Thymus (tissue), 11 donors: ENCODE data around the gene PSG6. TPM values are rescaled to one million over a fixed set of nuclear protein-coding genes. Genes with fewer than 3 reads are reported as not detected.
"Not testable (repeated sequence)": the region's sequence is repeated elsewhere in the genome, so short reads cannot be mapped to it uniquely, and the experiment has no call there.

Source experiments
- DNase-seq, 9 donors: peaks; one replicate each; pipeline ENCODE4 v3.0.0-alpha.2; 2013; ENCODE audit warnings: low spot score in 9 of 9, low read depth in 6 of 9, missing footprints in 1 of 9
- H3K27ac ChIP-seq, 2 donors: one replicate each; pipeline ENCODE4 v1.5.1; 2013; ENCODE audit warnings: control low read depth in 1 of 2, low read depth in 1 of 2, low read length in 1 of 2, mild to moderate bottlenecking in 1 of 2, moderate library complexity in 1 of 2
- H3K27me3 ChIP-seq, 2 donors: one replicate each; pipeline ENCODE4 v1.5.1; 2013; ENCODE audit warnings: low read length in 1 of 2; ENCODE audit not compliant: control insufficient read depth in 2 of 2, insufficient read depth in 1 of 2
- H3K36me3 ChIP-seq, 2 donors: one replicate each; pipeline ENCODE4 v1.5.1; 2013; ENCODE audit warnings: low read length in 1 of 2, mild to moderate bottlenecking in 1 of 2, moderate library complexity in 1 of 2; ENCODE audit not compliant: control insufficient read depth in 2 of 2, insufficient read depth in 2 of 2
- H3K4me1 ChIP-seq, 2 donors: one replicate each; pipeline ENCODE4 v1.5.1; 2013; ENCODE audit warnings: low read length in 2 of 2; ENCODE audit not compliant: control insufficient read depth in 2 of 2, insufficient read depth in 2 of 2
- H3K4me3 ChIP-seq, 2 donors: one replicate each; pipeline ENCODE4 v1.5.1; 2013; ENCODE audit warnings: low read length in 2 of 2, control low read depth in 1 of 2, mild to moderate bottlenecking in 1 of 2
- H3K9me3 ChIP-seq, 2 donors: one replicate each; pipeline ENCODE4 v1.5.1; 2013; ENCODE audit warnings: low read length in 1 of 2, mild to moderate bottlenecking in 1 of 2; ENCODE audit not compliant: control insufficient read depth in 2 of 2, insufficient read depth in 1 of 2
- WGBS: extraction: QIAGEN DNeasy Blood & Tissue Kit; methylation state at CpG from one replicate; pipeline ENCODE4 v1.1.7; 2013; 5-methylcytosine and 5-hydroxymethylcytosine counted together
- polyA plus RNA-seq: library from polyadenylated mRNA; stranded (reverse); fragments of 200-250 nt; gene quantifications from one replicate; pipeline ENCODE4 v1.2.3, GENCODE V29; 2013
- total RNA-seq: library from RNA; stranded (reverse); fragments of 120-200 nt; gene quantifications from one replicate; pipeline ENCODE4 v1.2.4, GENCODE V29; 2013
- donor health status: healthy.

The PSG6 gene
- total and polyA plus RNA-seq, 2 donors: 0.11 TPM; not detected in 1

DNA sequence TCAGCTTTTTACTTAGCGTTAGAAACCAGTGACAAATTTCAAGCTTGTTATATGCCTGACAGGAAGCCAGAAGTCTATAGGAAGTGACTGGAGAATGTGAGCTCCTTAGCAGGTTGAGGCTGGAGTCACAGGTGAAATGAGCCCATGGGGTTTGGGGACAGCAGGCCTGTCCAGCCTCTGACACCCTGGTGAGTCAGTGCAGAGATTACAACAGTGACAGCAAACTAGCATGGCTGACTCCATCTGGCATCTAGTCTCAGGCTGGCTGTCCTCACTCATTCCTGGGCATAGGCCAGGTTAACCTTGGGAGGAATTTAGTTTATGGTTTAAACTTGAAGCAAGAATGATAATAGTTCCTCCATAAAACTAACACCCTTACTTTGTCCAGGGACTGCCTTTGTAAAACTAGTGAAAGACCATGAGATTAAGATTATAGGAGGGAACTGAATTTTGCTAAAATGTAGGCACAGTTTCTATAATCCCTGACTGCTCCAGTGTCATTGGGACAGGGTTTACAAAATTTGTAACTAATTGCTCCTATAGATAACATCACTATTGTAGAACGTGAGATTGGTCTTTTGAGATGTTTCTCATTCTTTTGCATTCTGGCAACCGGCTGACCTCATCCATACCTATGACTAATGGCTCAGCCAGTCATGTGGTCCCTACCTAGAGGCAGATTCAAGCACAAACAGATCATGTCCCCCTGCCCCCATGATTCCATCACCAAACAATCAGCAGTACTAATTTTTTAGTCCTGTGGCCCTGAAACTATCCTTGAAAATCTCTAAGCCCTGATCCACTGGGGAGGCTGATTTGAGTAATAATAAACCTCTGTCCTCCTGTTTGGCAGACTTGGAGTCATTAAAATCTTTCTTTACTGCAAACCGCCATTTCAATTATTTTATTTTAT lies 42.5 kb downstream of the PSG6 start:
- not testable (repeated sequence) for H3K36me3 ChIP-seq, H3K9me3 ChIP-seq, H3K27ac ChIP-seq, H3K4me1 ChIP-seq, H3K27me3 ChIP-seq, H3K4me3 ChIP-seq, DNase-seq
- WGBS: 88% methylated on average over 4 of the region's 4 CpGs

DNA sequence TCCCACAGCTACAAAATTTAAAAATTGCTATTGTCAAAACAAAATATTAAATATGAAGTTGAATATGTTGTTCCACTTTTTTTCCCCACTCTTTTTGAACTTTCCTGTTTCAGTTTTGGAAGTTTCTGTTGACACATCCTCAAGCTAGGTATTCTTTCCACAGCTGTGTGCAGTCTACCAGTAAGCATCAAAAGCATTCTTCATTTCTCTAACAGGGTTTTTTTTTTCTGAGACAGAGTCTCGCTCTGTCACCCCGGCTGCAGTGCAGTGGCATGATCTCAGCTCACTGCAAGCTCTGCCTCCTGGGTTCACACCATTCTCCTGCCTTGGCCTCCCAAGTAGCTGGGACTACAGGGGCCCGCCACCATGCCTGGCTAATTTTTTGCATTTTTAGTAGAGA lies 43.6 kb downstream of the PSG6 start:
- not testable (repeated sequence) for H3K4me1 ChIP-seq, H3K36me3 ChIP-seq, H3K27me3 ChIP-seq, H3K9me3 ChIP-seq, H3K27ac ChIP-seq, H3K4me3 ChIP-seq, DNase-seq
- 97% methylated on average over 3 of the region's 3 CpGs for WGBS

DNA sequence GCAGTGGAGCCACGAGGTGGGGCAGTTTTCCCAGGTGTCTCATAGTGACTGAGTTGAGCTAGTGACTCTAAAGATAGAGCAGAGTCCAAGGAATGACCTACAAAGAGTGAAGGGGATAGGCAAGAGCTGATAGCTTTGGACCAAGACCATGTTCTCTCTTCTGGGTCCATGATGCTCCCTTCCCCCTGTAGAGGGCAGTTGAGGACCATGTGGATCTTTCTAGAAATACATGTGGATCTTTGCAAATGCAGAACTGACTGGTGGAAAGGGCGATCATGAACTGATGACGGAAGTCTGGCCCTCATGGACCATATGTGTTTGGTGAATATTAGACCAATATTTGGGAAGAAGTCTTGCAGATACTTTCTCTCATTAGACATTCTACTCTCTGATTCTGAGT lies 45.1 kb downstream of the PSG6 start:
- Histone ChIP-seq H3K9me3 (no peaks in the 10 kb centered on the region), H3K4me3 (no peak overlapping the region), H3K4me1 (no peaks in the 10 kb centered on the region), H3K36me3 (no peaks in the 10 kb centered on the region), H3K27me3 (no peaks in the 10 kb centered on the region), H3K27ac (no peak overlapping the region)
- no peak for DNase-seq
- WGBS: 65% methylated on average over 3 of the region's 3 CpGs

DNA sequence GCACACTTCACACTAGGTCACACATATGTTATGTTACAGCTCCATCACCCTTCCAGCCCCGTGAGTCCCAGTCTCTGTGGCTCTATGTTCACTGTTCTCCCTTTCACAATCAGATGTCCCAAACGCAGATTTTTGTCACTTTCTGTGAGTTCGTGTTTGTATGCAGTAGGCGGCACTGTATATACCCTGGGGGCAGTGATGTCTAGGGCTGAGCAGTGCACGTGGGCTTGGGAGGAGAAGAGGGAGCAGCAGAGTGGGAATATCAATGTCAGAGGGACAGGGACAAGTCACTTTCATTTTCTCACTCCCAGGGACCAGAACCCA lies 60.2 kb downstream of the PSG6 start:
- no peak for DNase-seq
- Histone ChIP-seq H3K27ac (no peak overlapping the region), H3K4me3 (no peak overlapping the region), H3K27me3 (no peaks in the 10 kb centered on the region), H3K4me1 (no peaks in the 10 kb centered on the region), H3K36me3 (no peaks in the 10 kb centered on the region), H3K9me3 (no peaks in the 10 kb centered on the region)
- 80% methylated on average over 5 of the region's 5 CpGs for WGBS

DNA sequence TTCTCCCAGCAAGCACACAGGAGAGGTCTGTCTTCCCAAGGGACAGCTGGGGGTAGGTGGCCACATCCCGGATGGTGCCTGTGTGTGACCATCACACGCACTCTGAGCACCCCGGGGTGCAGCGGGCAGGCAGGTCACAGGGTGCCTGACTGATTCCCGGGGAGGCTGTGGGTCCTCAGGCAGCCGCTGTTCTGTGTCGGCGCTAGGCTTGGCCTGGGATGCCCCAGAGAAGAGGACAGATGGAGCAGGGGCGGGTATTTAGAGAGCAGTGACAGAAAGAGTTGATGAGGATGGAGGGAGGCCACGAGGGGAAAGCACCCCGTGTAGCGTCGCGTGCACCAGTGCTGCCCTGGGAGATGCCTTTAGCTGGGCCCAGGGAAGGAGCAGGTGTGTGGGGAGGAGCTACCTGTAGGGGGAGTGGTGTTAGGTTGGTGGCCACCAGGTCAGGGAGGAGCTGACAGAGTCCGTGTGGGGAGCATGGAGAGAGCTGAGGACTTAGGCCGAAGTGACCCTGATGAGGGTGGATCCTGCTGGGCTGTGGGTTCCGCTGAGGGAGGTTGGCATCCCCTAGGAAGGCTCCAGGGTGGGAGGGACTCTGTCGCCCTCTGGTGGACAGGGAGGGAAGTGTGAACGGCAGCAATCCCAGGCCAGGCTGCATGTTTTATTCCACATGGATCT lies 60.7 kb downstream of the PSG6 start:
- DNase-seq, H3K4me1 ChIP-seq: not testable (repeated sequence)
- WGBS: 84% methylated on average over 19 of the region's 19 CpGs

DNA sequence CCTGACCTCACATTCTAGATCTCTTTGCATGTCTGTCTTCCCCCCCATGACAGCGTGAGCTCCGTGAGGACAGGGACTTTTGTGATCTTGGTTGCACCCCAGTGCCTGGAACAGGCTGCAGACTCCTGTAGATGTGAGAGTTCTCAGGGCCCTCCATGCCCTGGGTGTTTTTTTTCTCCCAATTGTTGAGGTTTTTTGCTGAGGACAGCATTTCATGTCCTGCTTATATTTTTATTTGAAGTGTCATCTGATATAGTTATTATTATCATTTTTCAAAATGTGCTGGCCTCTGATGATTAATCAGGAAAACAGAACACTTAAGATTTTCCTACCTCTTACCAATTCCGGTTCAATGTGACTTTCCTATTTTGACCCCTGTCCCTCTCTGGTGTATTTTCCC lies 62.9 kb downstream of the PSG6 start:
- 100% methylated on average over 1 of the region's 3 CpGs for WGBS
- not testable (repeated sequence) for DNase-seq, H3K9me3 ChIP-seq, H3K36me3 ChIP-seq, H3K27me3 ChIP-seq, H3K27ac ChIP-seq, H3K4me3 ChIP-seq, H3K4me1 ChIP-seq

More for the DNA sequence above, 60.7 kb downstream of the PSG6 start:
- H3K9me3 ChIP-seq, H3K27ac ChIP-seq, H3K27me3 ChIP-seq, H3K4me3 ChIP-seq, H3K36me3 ChIP-seq: not testable (repeated sequence)

DNA sequence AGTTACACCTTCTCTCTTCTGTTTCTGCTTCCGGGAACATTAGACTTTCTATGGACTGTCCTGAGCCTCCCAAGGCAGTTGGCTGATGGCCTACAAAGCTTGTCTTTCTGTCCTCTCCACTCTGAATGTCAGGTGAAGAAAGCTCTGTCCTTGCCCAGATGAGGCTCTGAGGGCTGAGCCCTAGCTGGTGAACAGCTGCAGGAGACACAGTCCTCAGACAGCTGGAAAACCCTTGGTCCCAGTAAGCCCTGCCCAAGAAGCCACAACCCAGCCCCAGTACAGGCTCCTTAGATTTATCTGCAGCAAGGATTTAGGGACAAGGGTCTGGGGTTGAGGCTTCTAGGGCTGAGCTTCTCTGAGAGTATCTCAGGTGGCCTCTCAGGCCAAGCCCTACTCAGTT lies 64.5 kb downstream of the PSG6 start:
- H3K36me3 ChIP-seq, H3K27me3 ChIP-seq, DNase-seq, H3K9me3 ChIP-seq, H3K27ac ChIP-seq, H3K4me1 ChIP-seq, H3K4me3 ChIP-seq: not testable (repeated sequence)
- 95% methylated on average over 1 of the region's 1 CpG for WGBS

DNA sequence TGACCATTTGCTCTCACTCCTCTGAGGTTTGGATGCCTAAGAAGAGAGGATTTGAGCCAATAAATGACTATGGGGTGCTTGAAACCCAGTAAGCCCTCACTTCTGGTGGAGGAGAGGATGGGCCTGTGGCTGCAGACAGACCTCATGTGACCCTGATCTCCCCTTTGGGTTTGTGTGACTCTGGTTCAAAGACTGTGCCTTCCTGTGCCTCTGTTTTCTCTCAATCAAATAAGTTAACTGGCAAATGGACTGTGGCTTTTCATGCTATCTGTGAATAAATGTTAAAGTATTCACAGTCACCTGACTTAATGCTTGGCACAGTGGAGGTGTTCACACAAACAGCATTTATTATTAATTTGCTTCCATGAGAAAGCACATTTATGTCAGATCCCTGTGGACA lies 64.9 kb downstream of the PSG6 start:
- not testable (repeated sequence) for H3K27ac ChIP-seq, H3K9me3 ChIP-seq, DNase-seq, H3K4me1 ChIP-seq, H3K27me3 ChIP-seq, H3K4me3 ChIP-seq, H3K36me3 ChIP-seq
